Iris pigment epithelial cell (primary cell): ENCODE results near the gene TAAR5.
"Not testable (repeated sequence)": the region's sequence is repeated elsewhere in the genome, so short reads cannot be mapped to it uniquely, and the experiment has no call there.

ENCODE experiments used
- DNase-seq: peaks from one replicate; pipeline ENCODE4 v3.0.0-alpha.2; 2011; ENCODE audit warnings: low read depth

Gene TAAR5

GRCh38 chr6:132570221-132570777 is 19.2 kb downstream of the TAAR5 start, which contains the start of gene TAAR6:
Gene TAAR6, plus strand, starts transcription at chr6:132570322. Its CDS starts 0 bp downstream, at chr6:132570322.
- no peak for DNase-seq

- no peak for DNase-seq
Measured at GRCh38 chr6:132569170-132569569, 20.4 kb downstream of the TAAR5 start.

GRCh38 chr6:132568611-132569010 is 20.9 kb downstream of the TAAR5 start:
- no peak for DNase-seq

- no peak for DNase-seq
Measured at GRCh38 chr6:132567566-132567965, 22.0 kb downstream of the TAAR5 start.

DNA sequence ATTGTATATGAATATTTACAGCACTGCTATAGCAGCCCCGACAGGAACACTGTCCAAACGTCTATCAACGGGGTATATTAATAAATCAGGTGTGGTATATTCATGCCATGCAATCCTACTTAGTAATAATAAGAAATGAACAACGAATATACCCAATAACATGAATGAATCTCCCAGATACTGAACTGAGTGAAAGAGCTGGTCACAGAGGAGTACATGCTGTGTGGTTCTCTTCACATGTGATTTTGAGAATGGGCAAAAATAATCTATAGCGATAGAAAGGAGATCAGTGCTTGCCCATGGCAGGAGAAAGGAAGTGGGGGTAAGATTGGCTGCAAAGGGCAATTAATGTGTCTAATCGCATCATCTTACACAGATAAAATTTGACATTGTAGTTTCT is 23.1 kb downstream of the TAAR5 start:
- no peak for DNase-seq

GRCh38 chr6:132560087-132560486 is 29.5 kb downstream of the TAAR5 start:
- not testable (repeated sequence) for DNase-seq

DNA sequence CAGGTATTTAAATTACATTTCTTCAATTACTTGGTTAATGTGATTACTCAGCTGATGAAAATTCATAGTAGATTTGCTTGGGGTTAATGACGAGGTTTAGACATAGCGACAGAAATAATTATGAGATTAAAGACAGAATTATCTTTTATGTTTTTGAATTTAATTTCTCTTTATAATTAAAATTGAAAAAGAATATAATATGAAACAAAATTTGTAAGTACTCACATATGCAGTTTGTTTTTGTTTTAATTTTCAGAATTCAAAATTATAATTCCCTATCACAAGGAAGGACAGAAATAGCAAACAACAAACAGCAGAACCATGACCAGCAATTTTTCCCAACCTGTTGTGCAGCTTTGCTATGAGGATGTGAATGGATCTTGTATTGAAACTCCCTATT is 37.2 kb downstream of the TAAR5 start, which contains the start of gene TAAR8:
TSS of gene TAAR8 (plus strand) at position 301 of the 400 bp plus-strand sequence. CDS start at position 322, 21 bp downstream.
- DNase-seq = no peak

GRCh38 chr6:132551214-132551613 is 38.3 kb downstream of the TAAR5 start:
- DNase-seq = no peak

- DNase-seq = no peak
Measured at GRCh38 chr6:132548746-132549463, 40.6 kb downstream of the TAAR5 start.

DNA sequence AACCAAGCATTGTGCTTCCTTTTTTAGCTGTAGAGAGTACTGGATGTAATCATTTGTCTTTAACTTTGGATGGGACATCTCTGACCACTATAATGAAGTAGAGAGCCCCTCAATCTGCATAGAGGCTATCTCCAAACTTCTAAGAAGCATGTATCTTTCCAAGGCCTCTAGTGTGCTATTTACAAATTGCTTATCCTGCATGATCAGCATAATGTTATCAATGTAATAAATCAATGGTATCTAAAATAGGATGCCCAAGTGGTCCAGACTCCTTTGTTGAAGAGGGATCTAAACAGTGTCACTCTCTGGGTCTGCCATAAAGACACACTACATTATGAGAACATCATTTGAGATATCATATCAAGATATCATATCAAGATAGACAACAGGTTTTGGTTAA is 44.7 kb downstream of the TAAR5 start:
- no peak for DNase-seq
